HG03558 (cell line): Measurements from ENCODE around the gene DNAJC7.

ENCODE experiments used
- ATAC-seq: cut with Tn5 transposase; IDR thresholded peaks from one replicate; pipeline ENCODE4 v1.9.1; 2021; ENCODE audit warnings: moderate number of reproducible peaks; ENCODE audit not compliant: unreplicated experiment; ENCODE audit errors: extremely low read depth

The DNAJC7 gene

DNA sequence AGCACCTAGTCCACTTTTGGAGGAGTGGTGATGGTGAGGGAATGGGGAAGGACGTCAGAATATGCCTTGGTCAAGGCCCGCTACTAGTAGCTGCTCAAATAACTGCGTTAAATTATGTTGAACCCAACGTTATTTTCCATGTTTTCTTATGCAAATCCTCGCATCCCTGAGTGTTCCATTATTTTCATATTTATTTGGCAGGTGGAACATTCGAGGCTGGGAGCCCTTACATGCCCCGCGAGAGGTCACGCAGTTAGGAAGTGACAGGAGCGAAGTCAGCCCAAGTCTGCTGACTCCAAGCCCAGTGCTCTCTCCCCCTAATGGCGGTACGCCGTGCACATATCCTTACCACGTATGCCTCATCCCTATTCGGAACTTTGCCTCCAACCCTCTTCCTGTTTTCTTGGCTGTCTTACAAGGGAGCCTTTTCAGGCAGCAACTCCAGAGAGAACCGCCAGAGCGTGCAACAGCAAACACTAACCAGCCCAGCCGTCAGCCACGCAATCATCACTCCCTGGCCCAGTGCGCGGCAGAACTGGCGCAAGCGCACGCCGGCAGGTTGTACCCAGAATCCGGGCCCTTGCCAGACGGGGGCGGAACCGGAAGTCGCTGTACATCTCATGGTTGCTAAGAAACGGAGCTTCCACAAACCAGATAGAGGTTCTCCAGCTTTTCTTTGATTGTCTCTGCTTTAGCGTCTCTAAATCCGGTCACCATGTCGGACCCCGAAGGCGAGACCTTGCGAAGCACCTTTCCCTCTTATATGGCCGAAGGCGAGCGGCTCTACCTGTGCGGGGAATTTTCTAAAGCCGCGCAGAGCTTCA lies 87.0 kb downstream of the DNAJC7 start, which contains the start of gene ODAD4:
TSS of gene ODAD4 (plus strand) at position 609 of the 824 bp plus-strand sequence. CDS start at position 716, 107 bp downstream.
- no peak for ATAC-seq

DNA sequence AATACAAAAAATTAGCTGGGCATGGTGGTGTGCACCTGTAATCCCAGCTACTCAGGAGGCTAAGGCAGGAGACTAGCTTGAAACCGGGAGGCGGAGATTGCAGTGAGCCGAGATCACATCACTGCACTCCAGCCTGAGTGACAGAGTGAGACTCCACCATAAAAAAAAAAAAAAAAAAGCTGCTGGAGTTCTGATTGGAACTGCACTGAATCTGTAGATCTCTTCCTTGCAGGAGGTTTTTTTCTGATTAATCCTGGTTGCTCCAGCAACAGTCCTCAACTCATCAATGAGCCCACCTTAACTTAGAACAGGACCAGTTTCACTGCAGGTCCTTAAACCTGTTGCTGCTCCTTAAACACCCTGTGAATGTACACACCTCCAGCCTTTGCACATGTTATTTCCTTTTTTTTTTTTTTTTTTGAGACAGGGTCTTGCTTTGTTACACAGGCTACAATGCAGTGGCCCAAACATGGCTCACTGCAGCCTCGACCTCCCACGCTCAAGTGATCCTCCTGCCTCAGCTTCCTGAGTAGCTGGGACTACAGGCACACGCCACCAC lies 88.5 kb downstream of the DNAJC7 start:
- ATAC-seq: no peak
